Right lobe of liver (tissue), 4 donors: Measurements from ENCODE around the gene DCTN2.

Experiments
- CTCF ChIP-seq, 4 donors: fragments of 200-600 bp in 3 of 4; fragments of 450-650 bp in 1 of 4; IDR thresholded peaks; one replicate each; pipeline versions ENCODE4 v1.5.1 to v1.8.0; 2016 to 2022; ENCODE audit warnings: antibody characterized with exemption in 4 of 4, mild to moderate bottlenecking in 2 of 4
- POLR2A ChIP-seq: fragments of 450-650 bp; IDR thresholded peaks from one replicate; pipeline ENCODE4 v1.6.1; 2017; ENCODE audit warnings: antibody characterized with exemption, mild to moderate bottlenecking
- donor health status: DM: no; HTN: no; CAD: no.
- donor health status: DM: no; HTN: no; CAD: no.
- donor health status: DM: no; HTN: yes; CAD: no.

- TF ChIP-seq CTCF (IDR thresholded peaks at IDR 0.05) = no peak
- no peak for TF ChIP-seq POLR2A
These were observed 31.2 kb upstream of the DCTN2 start for GRCh38 chr12:57577981-57578758.
